Choroid plexus epithelial cell (primary cell): ENCODE measurements around the gene ATG9A.

Experiments
- DNase-seq: peaks from one replicate; pipeline ENCODE4 v3.0.0-alpha.2; 2010; ENCODE audit warnings: low read depth
- H3K4me3 ChIP-seq: 2 replicates; pipeline ENCODE4 v1.5.1; 2011; ENCODE audit warnings: low read depth, mild to moderate bottlenecking, control low read depth, low read length, moderate library complexity
- CTCF ChIP-seq: conservative IDR thresholded peaks from 2 replicates; pipeline ENCODE4 v1.5.1; 2011; ENCODE audit warnings: low read depth, mild to moderate bottlenecking, control low read depth, inconsistent platforms, low read length, moderate library complexity

The ATG9A gene

GRCh38 chr2:219172231-219173154, 56.9 kb downstream of the ATG9A start:
- H3K4me3 ChIP-seq, result no peak overlapping the region
- TF ChIP-seq CTCF, result no peak
- DNase-seq, result no peak

- DNase-seq, result peak; percentile 88
- H3K4me3 ChIP-seq, result no peak overlapping the region
- peak; percentile 80 for TF ChIP-seq CTCF
Observed at GRCh38 chr2:219171231-219171651, 58.2 kb downstream of the ATG9A start.

- no peak for TF ChIP-seq CTCF
Observed at GRCh38 chr2:219169930-219170654, 59.3 kb downstream of the ATG9A start, which contains the start of gene SLC23A3. SLC23A3 (minus strand) TSS chr2:219170029; CDS start chr2:219169984, 45 bp downstream.

More at GRCh38 chr2:219169930-219170654, 59.3 kb downstream of the ATG9A start, which contains the start of gene SLC23A3:
- no peak within 1 kb of the TSS for H3K4me3 ChIP-seq
- DNase-seq, result no peak
